GM21447 (cell line): ENCODE data around the gene MNS1.
"Not testable (repeated sequence)": the region's sequence is repeated elsewhere in the genome, so short reads cannot be mapped to it uniquely, and the experiment has no call there.

Experiments
- ATAC-seq: cut with Tn5 transposase; IDR thresholded peaks from one replicate; pipeline ENCODE4 v1.9.1; 2021; ENCODE audit not compliant: unreplicated experiment

MNS1 gene

GRCh38 chr15:56454836-56455235, 10.1 kb downstream of the MNS1 start:
- no peak for ATAC-seq

GRCh38 chr15:56445746-56446145, 19.2 kb downstream of the MNS1 start:
- ATAC-seq, result no peak

- no peak for ATAC-seq
Observed at GRCh38 chr15:56442354-56442753, 22.6 kb downstream of the MNS1 start.

GRCh38 chr15:56440214-56440770, 24.6 kb downstream of the MNS1 start:
- ATAC-seq, result no peak

- ATAC-seq, result no peak
Observed at GRCh38 chr15:56432304-56432703, 32.6 kb downstream of the MNS1 start.

GRCh38 chr15:56428821-56429458, 36.0 kb downstream of the MNS1 start:
- no peak for ATAC-seq

GRCh38 chr15:56425976-56426375, 39.0 kb downstream of the MNS1 start:
- ATAC-seq, result no peak

GRCh38 chr15:56425276-56425675, 39.7 kb downstream of the MNS1 start:
- ATAC-seq, result no peak

GRCh38 chr15:56413114-56413733, 51.7 kb downstream of the MNS1 start:
- ATAC-seq, result not testable (repeated sequence)

GRCh38 chr15:56411122-56411749, 53.7 kb downstream of the MNS1 start:
- ATAC-seq, result no peak

GRCh38 chr15:56410721-56411120, 54.2 kb downstream of the MNS1 start:
- ATAC-seq, result no peak

GRCh38 chr15:56399209-56399608, 65.7 kb downstream of the MNS1 start:
- not testable (repeated sequence) for ATAC-seq

GRCh38 chr15:56397325-56397724, 67.6 kb downstream of the MNS1 start:
- not testable (repeated sequence) for ATAC-seq

- ATAC-seq, result no peak
Observed at GRCh38 chr15:56394909-56395308, 70.0 kb downstream of the MNS1 start.

- no peak for ATAC-seq
Observed at GRCh38 chr15:56393277-56393676, 71.7 kb downstream of the MNS1 start.

- ATAC-seq, result no peak
Observed at GRCh38 chr15:56390739-56391267, 74.1 kb downstream of the MNS1 start.

GRCh38 chr15:56385908-56386307, 79.0 kb downstream of the MNS1 start:
- no peak for ATAC-seq

- ATAC-seq, result no peak
Observed at GRCh38 chr15:56383010-56383409, 81.9 kb downstream of the MNS1 start.
